PC-3 (cell line): ENCODE measurements around the gene MCF2L2.

Experiments used
- CTCF ChIP-seq: fragments of 300-600 bp; sonication (generic); conservative IDR thresholded peaks from 2 replicates; pipeline ENCODE4 v1.5.1; 2017; ENCODE audit warnings: antibody characterized with exemption, low read depth, mild to moderate bottlenecking, low read length
- EZH2 ChIP-seq: fragments of 300-600 bp; sonication (generic); IDR thresholded peaks from one replicate; pipeline ENCODE4 v1.6.1; 2017; ENCODE audit warnings: antibody characterized with exemption, mild to moderate bottlenecking, low read length; ENCODE audit not compliant: unreplicated experiment
- EZH2phosphoT487 ChIP-seq: fragments of 300-600 bp; sonication (generic); IDR thresholded peaks from 2 replicates; pipeline ENCODE4 v1.6.1; 2018; ENCODE audit warnings: mild to moderate bottlenecking, antibody characterized with exemption, low read length, borderline replicate concordance

DNA sequence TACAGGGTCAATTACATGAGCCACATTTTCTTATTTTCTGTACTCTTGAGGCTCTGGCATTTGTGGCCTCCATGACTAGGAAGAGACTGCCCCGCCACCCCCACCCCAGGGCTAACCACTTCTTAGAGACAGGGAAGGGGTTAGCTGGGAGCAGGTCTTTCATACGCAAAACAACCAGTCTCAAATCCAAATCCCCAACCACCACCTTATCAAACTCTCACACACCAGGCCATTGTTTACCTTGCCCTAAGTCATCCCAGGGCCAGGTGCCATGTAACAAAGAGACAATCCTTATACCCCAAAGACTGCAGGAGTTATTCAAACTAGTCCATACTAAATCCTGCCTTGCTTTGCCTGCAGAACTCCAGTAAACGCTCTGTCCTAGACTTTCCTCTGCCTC lies 97.5 kb downstream of the MCF2L2 start:
- TF ChIP-seq CTCF = no peak
- TF ChIP-seq EZH2phosphoT487 = no peak
- TF ChIP-seq EZH2 = no peak
